Measurements from ENCODE around the gene HARBI1. TPM values are rescaled to one million over a fixed set of nuclear protein-coding genes. Genes with fewer than 3 reads are reported as not detected.

Gene HARBI1
- total RNA-seq, 1 experiment from 2014 or later: 6.3 TPM

DNA sequence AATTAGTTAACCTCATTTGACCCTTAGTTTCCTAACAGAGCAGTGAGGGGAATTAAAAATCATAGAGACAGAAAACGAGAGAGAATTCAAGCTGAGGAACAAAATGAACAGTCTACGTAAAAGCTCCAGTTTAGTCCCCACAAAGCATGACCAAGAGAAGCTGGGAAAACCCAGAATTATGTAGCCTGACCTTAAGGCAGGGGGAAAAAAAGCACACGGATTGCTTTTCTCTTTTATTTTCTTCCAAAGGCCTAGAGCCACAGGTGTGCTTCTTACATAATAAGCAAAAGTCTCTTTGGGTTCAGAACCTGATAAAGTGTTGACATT lies 22.7 kb downstream of the HARBI1 start:
- no peak overlapping the region for H2BK20ac ChIP-seq (ENCODE audit: low read depth, low read length, poor library complexity, severe bottlenecking)
- no peaks in the 10 kb centered on the region for H3K27me3 ChIP-seq (ENCODE audit: insufficient read depth, low read length)
- no peak overlapping the region for H4K8ac ChIP-seq (replicated peaks; ENCODE audit: insufficient read length, low read depth, low read length)
- no peak overlapping the region for H4K5ac ChIP-seq (ENCODE audit: insufficient read length, low read depth, low read length)
- Mint-ChIP-seq H3K27ac (peak overlapping the region; percentile 88 to 99 (median 98); a peak in 6 of 7 replicates), H3K36me3 (ENCODE audit: insufficient read depth in 1 of 3, low read depth in 3 of 3) (no peaks in the 10 kb centered on the region; a peak in 1 of 7 replicates), H3K4me1 (peaks cover 17 to 18% of the 10 kb centered on the region in 2 experiments), H3K27me3 (ENCODE audit: low read depth) (no peaks in the 10 kb centered on the region), H3K4me3 (peak overlapping the region; percentile 92 to 96), H3K9me3 (no peaks in the 10 kb centered on the region)
- no peak overlapping the region for H2BK15ac ChIP-seq (ENCODE audit: low read depth, low read length)
- no peak overlapping the region for H2BK120ac ChIP-seq (ENCODE audit: low read depth, low read length, poor library complexity, severe bottlenecking)
- H3K56ac ChIP-seq (ENCODE audit: insufficient read length, low read depth, low read length): no peak overlapping the region
- no peak overlapping the region for H3K27ac ChIP-seq (ENCODE audit: insufficient read length, low read depth, low read length)
- peaks cover 13% of the 10 kb centered on the region; the same call in 1 of the 2 replicates for H3K79me2 ChIP-seq (ENCODE audit: insufficient read depth, low read length)
- peak overlapping the region; percentile 93 for H3K4me2 ChIP-seq (ENCODE audit: insufficient read depth, insufficient read length, low read length)
- H2AK5ac ChIP-seq (ENCODE audit: insufficient read length, low read length): no peak overlapping the region
- H3K23ac ChIP-seq (ENCODE audit: insufficient read length, low read depth, low read length): no peak overlapping the region
- WGBS (ENCODE audit: extremely low coverage, insufficient read length, low lambda C conversion rate): no CpG with 5 or more reads among the region's 3 CpGs
- H3K9ac ChIP-seq (ENCODE audit: extremely low read depth, insufficient read length, low read length): no peak overlapping the region
- peaks cover 5% of the 10 kb centered on the region for H3K23me2 ChIP-seq (ENCODE audit: insufficient read length, low read depth, low read length, poor library complexity, severe bottlenecking)
- H4K20me1 ChIP-seq (ENCODE audit: control insufficient read depth, insufficient read depth, insufficient read length): no peaks in the 10 kb centered on the region
- no peaks in the 10 kb centered on the region for H3K4me1 ChIP-seq (ENCODE audit: insufficient read depth, low read length)
- no peak overlapping the region for H3K18ac ChIP-seq (ENCODE audit: insufficient read length, low read depth, low read length)
- H2AFZ ChIP-seq (ENCODE audit: low read length): no peak overlapping the region
- no peaks in the 10 kb centered on the region for H3K9me3 ChIP-seq (ENCODE audit: control insufficient read depth, low read depth, low read length)
- no peak overlapping the region for H2BK12ac ChIP-seq (ENCODE audit: insufficient read length, low read depth, low read length)
- H3T11ph ChIP-seq (ENCODE audit: low read length): no peak overlapping the region
- TF ChIP-seq, protein P1, sequence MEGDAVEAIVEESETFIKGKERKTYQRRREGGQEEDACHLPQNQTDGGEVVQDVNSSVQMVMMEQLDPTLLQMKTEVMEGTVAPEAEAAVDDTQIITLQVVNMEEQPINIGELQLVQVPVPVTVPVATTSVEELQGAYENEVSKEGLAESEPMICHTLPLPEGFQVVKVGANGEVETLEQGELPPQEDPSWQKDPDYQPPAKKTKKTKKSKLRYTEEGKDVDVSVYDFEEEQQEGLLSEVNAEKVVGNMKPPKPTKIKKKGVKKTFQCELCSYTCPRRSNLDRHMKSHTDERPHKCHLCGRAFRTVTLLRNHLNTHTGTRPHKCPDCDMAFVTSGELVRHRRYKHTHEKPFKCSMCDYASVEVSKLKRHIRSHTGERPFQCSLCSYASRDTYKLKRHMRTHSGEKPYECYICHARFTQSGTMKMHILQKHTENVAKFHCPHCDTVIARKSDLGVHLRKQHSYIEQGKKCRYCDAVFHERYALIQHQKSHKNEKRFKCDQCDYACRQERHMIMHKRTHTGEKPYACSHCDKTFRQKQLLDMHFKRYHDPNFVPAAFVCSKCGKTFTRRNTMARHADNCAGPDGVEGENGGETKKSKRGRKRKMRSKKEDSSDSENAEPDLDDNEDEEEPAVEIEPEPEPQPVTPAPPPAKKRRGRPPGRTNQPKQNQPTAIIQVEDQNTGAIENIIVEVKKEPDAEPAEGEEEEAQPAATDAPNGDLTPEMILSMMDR (conservative IDR thresholded peaks at IDR 0.05): no peak
- H3K4ac ChIP-seq (ENCODE audit: low read depth, low read length): no peak overlapping the region
- DNase-seq: no peak
- no peak overlapping the region for H3K14ac ChIP-seq (ENCODE audit: insufficient read depth, low read length)
- no peak overlapping the region for H4K91ac ChIP-seq (ENCODE audit: insufficient read length, low read depth, low read length)
- H2BK5ac ChIP-seq (ENCODE audit: insufficient read length, low read length): no peak overlapping the region
- H3K79me1 ChIP-seq (ENCODE audit: insufficient read depth, low read depth, low read length, poor library complexity, severe bottlenecking): peaks cover 2% of the 10 kb centered on the region
